ENCODE measurements around the gene VSX2.

The VSX2 gene

GRCh38 chr14:74238974-74239847, at the start of gene VSX2:
Gene VSX2 (plus strand): TSS chr14:74239449. CDS start chr14:74239562, 113 bp downstream.
- no peak for DNase-seq

- DNase-seq: no peak
Observed at GRCh38 chr14:74190927-74191575, 48.2 kb upstream of the VSX2 start.

- DNase-seq: no peak
Observed at GRCh38 chr14:74194506-74195274, 44.6 kb upstream of the VSX2 start.

GRCh38 chr14:74195623-74196022, 43.6 kb upstream of the VSX2 start:
- no peak for DNase-seq

GRCh38 chr14:74198441-74199234, 40.6 kb upstream of the VSX2 start:
- no peak for DNase-seq

- no peak for DNase-seq
Observed at GRCh38 chr14:74202113-74202512, 37.1 kb upstream of the VSX2 start.

GRCh38 chr14:74203639-74204038, 35.6 kb upstream of the VSX2 start:
- DNase-seq: no peak

- no peak for DNase-seq
Observed at GRCh38 chr14:74204491-74204890, 34.8 kb upstream of the VSX2 start.

GRCh38 chr14:74205882-74206281, 33.4 kb upstream of the VSX2 start:
- no peak for DNase-seq

- no peak for DNase-seq
Observed at GRCh38 chr14:74207943-74208342, 31.3 kb upstream of the VSX2 start.

- no peak for DNase-seq
Observed at GRCh38 chr14:74208642-74209041, 30.6 kb upstream of the VSX2 start.

- no peak for DNase-seq
Observed at GRCh38 chr14:74211945-74212580, 27.2 kb upstream of the VSX2 start.

- no peak for DNase-seq
Observed at GRCh38 chr14:74213907-74214803, 25.1 kb upstream of the VSX2 start.

GRCh38 chr14:74216671-74217070, 22.6 kb upstream of the VSX2 start:
- no peak for DNase-seq

GRCh38 chr14:74217672-74218448, 21.4 kb upstream of the VSX2 start:
- DNase-seq: peak; percentile 81

GRCh38 chr14:74218462-74218861, 20.8 kb upstream of the VSX2 start:
- no peak for DNase-seq

- no peak for DNase-seq
Observed at GRCh38 chr14:74219277-74220205, 19.7 kb upstream of the VSX2 start.

- no peak for DNase-seq
Observed at GRCh38 chr14:74220991-74221390, 18.3 kb upstream of the VSX2 start.

- no peak for DNase-seq
Observed at GRCh38 chr14:74221741-74222140, 17.5 kb upstream of the VSX2 start.
